MCF 10A (cell line): ENCODE data around the gene COL20A1. TPM values are rescaled to one million over a fixed set of nuclear protein-coding genes. Genes with fewer than 3 reads are reported as not detected.

Experiments
- BruUV-seq: library from RNA; stranded (reverse); fragments of 400-500 nt; replicated peaks from 2 replicates; lab custom pipeline; 2021; lab: Mats Ljungman, UMichigan
- CTCF ChIA-PET: fragments of 300-600 bp; sonication (Branson Sonifier 250); formaldehyde crosslinking; extraction: SDS; loops from one replicate; lab custom pipeline; 2021; ENCODE audit warnings: antibody characterized with exemption, inconsistent platforms; lab: Yijun Ruan, JAX
- POLR2A ChIA-PET: fragments of 300-600, 350-650 bp; sonication (Branson Sonifier 250); formaldehyde crosslinking; extraction: SDS; loops from one replicate; lab custom pipeline; 2020; ENCODE audit warnings: antibody characterized with exemption, inconsistent platforms; lab: Yijun Ruan, JAX
- DNase-seq: peaks from one replicate; pipeline ENCODE4 v3.0.0-alpha.2; 2018; ENCODE audit not compliant: unreplicated experiment
- H3K27ac Mint-ChIP-seq: one replicate; pipeline ENCODE4 v1.8.0; 2022; ENCODE audit warnings: mild to moderate bottlenecking, low read depth, mixed read lengths; ENCODE audit not compliant: unreplicated experiment
- H3K27me3 Mint-ChIP-seq: one replicate; pipeline ENCODE4 v1.8.0; 2022; ENCODE audit warnings: mixed read lengths; ENCODE audit not compliant: insufficient read depth, unreplicated experiment
- H3K36me3 Mint-ChIP-seq: one replicate; pipeline ENCODE4 v1.8.0; 2022; ENCODE audit warnings: mild to moderate bottlenecking, moderate library complexity, mixed read lengths; ENCODE audit not compliant: insufficient read depth, unreplicated experiment
- H3K4me1 Mint-ChIP-seq: one replicate; pipeline ENCODE4 v1.8.0; 2022; ENCODE audit warnings: mixed read lengths; ENCODE audit not compliant: insufficient read depth, unreplicated experiment
- H3K4me3 Mint-ChIP-seq: one replicate; pipeline ENCODE4 v1.8.0; 2022; ENCODE audit warnings: mild to moderate bottlenecking, moderate library complexity, mixed read lengths; ENCODE audit not compliant: unreplicated experiment
- H3K9me3 Mint-ChIP-seq: one replicate; pipeline ENCODE4 v1.8.0; 2022; ENCODE audit warnings: mixed read lengths; ENCODE audit not compliant: unreplicated experiment
- intact Hi-C: fragments of 100-400 bp; cut with micrococcal nuclease; formaldehyde crosslinking; loops from 2 replicates; pipeline ENCODE4 v1.14.1; 2022
- total RNA-seq: library from RNA; stranded (reverse); gene quantifications from 2 replicates; pipeline ENCODE4 v1.2.3, GENCODE V29; 2022
- TF ChIP-seq, protein P1 (sequence below): fragments of 200-600 bp; IDR thresholded peaks from one replicate; pipeline ENCODE4 v1.8.0; 2022; ENCODE audit warnings: antibody characterized with exemption, mild to moderate bottlenecking; ENCODE audit not compliant: unreplicated experiment

COL20A1 gene
- total RNA-seq, 1 experiment from 2014 or later: 0.14 TPM

DNA sequence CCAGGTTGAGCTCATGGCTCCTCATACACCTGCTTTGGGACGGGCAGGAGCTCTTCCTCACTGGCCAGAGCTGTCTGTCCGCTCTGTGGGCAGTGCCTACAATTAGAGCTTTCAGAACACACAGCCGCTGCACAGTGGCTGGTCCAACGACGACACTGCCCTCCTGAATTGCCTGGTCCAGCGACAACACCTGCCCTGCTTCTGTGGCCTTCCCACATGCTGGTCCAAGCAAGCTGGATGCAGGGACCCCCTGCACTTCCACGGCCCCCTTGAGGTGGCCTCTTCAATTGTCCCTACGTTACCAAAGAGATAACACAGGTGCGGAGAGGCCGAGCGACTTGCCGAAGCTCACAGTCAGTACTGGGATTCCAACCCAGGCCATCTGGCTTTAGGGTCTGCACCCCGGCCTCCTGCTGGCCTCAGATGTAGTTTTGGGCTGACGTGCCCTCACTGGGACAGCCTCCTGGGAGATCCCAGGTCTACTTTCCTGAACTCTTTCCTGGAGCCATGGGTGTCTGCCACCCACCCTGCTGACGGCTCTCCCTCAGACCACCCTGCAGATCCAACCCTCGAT, 69.5 kb downstream of the COL20A1 start:
- Mint-ChIP-seq H3K36me3 (no peaks in the 10 kb centered on the region), H3K27ac (no peak overlapping the region), H3K4me1 (no peaks in the 10 kb centered on the region), H3K9me3 (no peaks in the 10 kb centered on the region), H3K4me3 (no peak overlapping the region), H3K27me3 (peaks cover 12% of the 10 kb centered on the region)
- BruUV-seq: no TSS peak
- CTCF ChIA-PET: interaction anchor here (1.4 to 3.3 kb wide), 2 partner anchors 54 to 139 kb away, joined by 6 to 10 read pairs; no protein-coding TSS in a partner anchor
- DNase-seq: no peak
- intact Hi-C loops: no loop called here
- TF ChIP-seq, protein P1, sequence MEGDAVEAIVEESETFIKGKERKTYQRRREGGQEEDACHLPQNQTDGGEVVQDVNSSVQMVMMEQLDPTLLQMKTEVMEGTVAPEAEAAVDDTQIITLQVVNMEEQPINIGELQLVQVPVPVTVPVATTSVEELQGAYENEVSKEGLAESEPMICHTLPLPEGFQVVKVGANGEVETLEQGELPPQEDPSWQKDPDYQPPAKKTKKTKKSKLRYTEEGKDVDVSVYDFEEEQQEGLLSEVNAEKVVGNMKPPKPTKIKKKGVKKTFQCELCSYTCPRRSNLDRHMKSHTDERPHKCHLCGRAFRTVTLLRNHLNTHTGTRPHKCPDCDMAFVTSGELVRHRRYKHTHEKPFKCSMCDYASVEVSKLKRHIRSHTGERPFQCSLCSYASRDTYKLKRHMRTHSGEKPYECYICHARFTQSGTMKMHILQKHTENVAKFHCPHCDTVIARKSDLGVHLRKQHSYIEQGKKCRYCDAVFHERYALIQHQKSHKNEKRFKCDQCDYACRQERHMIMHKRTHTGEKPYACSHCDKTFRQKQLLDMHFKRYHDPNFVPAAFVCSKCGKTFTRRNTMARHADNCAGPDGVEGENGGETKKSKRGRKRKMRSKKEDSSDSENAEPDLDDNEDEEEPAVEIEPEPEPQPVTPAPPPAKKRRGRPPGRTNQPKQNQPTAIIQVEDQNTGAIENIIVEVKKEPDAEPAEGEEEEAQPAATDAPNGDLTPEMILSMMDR: no peak
- POLR2A ChIA-PET: no interaction called here

DNA sequence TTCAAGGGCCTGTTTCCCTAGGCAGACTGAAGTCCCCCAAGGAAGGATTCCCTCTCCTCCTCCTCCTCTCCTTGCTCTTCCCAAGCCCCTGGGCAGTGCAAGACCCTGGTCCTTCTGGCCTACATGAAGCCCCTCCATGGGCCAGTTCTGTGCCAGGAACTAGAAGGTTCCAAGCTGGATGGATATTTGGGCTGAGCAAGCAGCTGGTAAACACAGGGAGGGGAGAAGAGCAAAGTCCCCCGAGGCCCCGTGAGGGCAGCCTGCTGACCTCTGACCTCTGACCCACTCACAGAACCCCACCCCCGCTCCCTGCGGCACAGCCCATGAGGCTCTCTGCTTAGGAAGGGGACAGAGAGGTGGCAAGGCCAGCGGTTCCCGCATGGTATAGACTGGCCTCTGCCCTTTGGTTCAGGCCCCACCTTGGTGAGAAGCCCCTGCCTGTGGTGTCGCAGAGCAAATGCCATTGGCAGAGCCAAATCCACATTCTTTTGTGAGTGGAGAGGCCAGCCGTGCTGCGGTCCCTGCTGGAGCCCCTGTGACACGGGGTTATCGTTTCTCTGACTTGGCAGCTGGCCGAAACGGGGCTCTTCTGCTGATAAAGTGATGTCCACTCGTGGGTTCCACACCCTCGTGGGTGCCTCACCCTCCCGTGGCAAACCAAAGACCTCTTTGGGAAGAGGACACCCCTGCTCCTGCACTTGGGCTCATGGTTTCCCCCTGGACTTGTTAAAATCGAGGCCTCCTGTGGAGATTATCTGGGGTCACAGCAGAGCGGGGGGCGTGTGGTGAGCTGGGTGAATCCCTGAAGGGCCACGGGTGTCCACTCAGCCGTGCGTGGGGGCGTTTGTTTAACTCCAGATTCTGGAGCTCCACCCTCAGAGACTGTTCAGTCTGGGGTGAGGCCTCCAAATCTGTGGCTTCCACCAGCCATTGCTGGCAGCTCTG, 70.3 kb downstream of the COL20A1 start:
- no peaks in the 10 kb centered on the region for H3K36me3 Mint-ChIP-seq
- H3K27ac Mint-ChIP-seq: no peak overlapping the region
- ChIA-PET POLR2A (no interaction called here), CTCF (interaction anchor here (1.4 to 3.3 kb wide), 3 partner anchors 19 to 140 kb away, joined by 6 to 10 read pairs (median 7); no protein-coding TSS in a partner anchor)
- no TSS peak for BruUV-seq
- DNase-seq: no peak
- H3K27me3 Mint-ChIP-seq: peaks cover 12% of the 10 kb centered on the region
- intact Hi-C loops: no loop called here
- no peaks in the 10 kb centered on the region for H3K9me3 Mint-ChIP-seq
- TF ChIP-seq, protein P1: no peak
- H3K4me3 Mint-ChIP-seq: no peak overlapping the region
- H3K4me1 Mint-ChIP-seq: no peaks in the 10 kb centered on the region

DNA sequence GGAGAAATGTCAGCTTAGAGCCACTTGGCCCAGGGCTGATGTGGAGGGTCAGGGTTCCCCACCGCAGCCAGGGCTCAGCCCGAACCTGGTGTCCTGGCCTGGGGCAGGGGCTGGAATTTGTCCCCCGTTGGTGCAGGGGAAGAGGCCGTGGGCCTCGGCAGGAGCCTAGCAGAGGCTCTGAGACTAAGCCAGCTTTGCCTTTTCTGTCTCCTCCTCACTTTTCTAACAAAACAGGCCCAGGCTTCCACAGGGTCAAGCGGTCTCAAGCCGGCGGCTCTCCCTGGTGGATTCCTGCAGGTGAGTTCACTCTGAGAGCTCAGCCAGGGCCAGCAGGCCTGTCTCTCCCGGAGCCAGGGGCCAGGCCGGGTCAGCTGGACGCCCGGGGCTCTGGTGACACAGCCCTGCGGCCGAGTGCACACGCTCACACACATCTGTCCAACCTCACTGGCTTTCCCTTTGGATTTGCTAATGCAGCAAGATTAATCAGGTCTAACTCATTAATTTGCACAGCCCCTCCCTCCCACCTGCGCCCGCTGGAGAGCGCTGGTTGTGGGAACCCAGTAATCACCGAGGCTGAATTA, 71.1 kb downstream of the COL20A1 start:
- ChIA-PET POLR2A (no interaction called here), CTCF (interaction anchor here (1.1 to 3.3 kb wide), 3 partner anchors 17 to 140 kb away, joined by 3 to 10 read pairs (median 7); no protein-coding TSS in a partner anchor)
- TF ChIP-seq, protein P1: no peak
- Mint-ChIP-seq H3K27me3 (peaks cover 18% of the 10 kb centered on the region), H3K36me3 (no peaks in the 10 kb centered on the region), H3K4me1 (no peaks in the 10 kb centered on the region), H3K27ac (no peak overlapping the region), H3K4me3 (no peak overlapping the region), H3K9me3 (no peaks in the 10 kb centered on the region)
- BruUV-seq: no TSS peak
- intact Hi-C loops: no loop called here
- no peak for DNase-seq
